Glutamatergic neuron (in vitro differentiated cells): ENCODE measurements around the gene CHD9NB. TPM values are rescaled to one million over a fixed set of nuclear protein-coding genes. Genes with fewer than 3 reads are reported as not detected.

Experiments
- DNase-seq: peaks from one replicate; pipeline ENCODE4 v3.0.0; 2022
- H3K27ac Mint-ChIP-seq: one replicate; pipeline ENCODE4 v1.8.0; 2020; ENCODE audit warnings: mild to moderate bottlenecking, mixed read lengths, inconsistent platforms; ENCODE audit not compliant: unreplicated experiment
- H3K27me3 Mint-ChIP-seq: one replicate; pipeline ENCODE4 v1.8.0; 2020; ENCODE audit warnings: mild to moderate bottlenecking, moderate library complexity, mixed read lengths, inconsistent platforms; ENCODE audit not compliant: unreplicated experiment
- H3K36me3 Mint-ChIP-seq: one replicate; pipeline ENCODE4 v1.8.0; 2020; ENCODE audit warnings: mild to moderate bottlenecking, mixed read lengths, inconsistent platforms; ENCODE audit not compliant: unreplicated experiment
- H3K4me1 Mint-ChIP-seq: one replicate; pipeline ENCODE4 v1.8.0; 2020; ENCODE audit warnings: mild to moderate bottlenecking, low read depth, mixed read lengths, inconsistent platforms; ENCODE audit not compliant: unreplicated experiment
- H3K4me3 Mint-ChIP-seq: one replicate; pipeline ENCODE4 v1.8.0; 2020; ENCODE audit warnings: mild to moderate bottlenecking, mixed read lengths, inconsistent platforms; ENCODE audit not compliant: unreplicated experiment
- H3K9me3 Mint-ChIP-seq: one replicate; pipeline ENCODE4 v1.8.0; 2020; ENCODE audit warnings: mild to moderate bottlenecking, moderate library complexity, mixed read lengths, inconsistent platforms; ENCODE audit not compliant: unreplicated experiment
- CTCF ChIP-seq: fragments of 200-600 bp; sonication (generic); IDR thresholded peaks from one replicate; pipeline ENCODE4 v1.5.0; 2021; ENCODE audit not compliant: partially characterized antibody, unreplicated experiment
- total RNA-seq: library from RNA; stranded (reverse); fragmentation: NEBNext Ultra II Directional; extraction: Animal tissue kit (Norgen Biotek cat#: 25700); gene quantifications from one replicate; pipeline ENCODE4 v1.2.1, GENCODE V29; 2021; ENCODE audit not compliant: unreplicated experiment

Gene CHD9NB
- total RNA-seq, 1 donor from 2014 or later = 1.8 TPM

GRCh38 chr16:53089434-53090285 is 37.0 kb upstream of the CHD9NB start:
- DNase-seq = no peak
- Mint-ChIP-seq H3K27me3 (peaks cover 17% of the 10 kb centered on the region), H3K36me3 (no peaks in the 10 kb centered on the region), H3K4me1 (peaks cover 64% of the 10 kb centered on the region), H3K4me3 (peak overlapping the region; percentile 94), H3K27ac (peak overlapping the region; percentile 100), H3K9me3 (peaks cover 23% of the 10 kb centered on the region)
- no peak for TF ChIP-seq CTCF

DNA sequence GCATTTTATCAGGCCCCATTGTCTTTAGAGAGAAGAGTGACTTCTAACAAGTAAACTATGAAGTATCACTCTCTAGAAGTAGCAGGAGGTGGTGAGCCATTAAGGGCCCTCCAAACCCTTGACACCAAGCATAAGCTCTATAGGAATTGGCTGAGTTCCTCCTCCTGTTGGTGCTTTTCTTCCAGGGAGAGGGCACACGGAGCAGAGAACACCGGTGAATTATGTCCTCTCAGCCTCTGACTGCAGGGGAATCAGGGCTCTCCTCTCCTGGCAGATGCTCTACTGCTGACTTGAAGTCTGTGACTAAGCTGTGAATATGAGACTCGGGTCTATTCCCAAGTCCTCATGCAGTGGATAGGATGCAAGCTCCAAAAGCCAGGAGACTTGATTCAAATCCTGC is 34.4 kb upstream of the CHD9NB start:
- peaks cover 22% of the 10 kb centered on the region for H3K27me3 Mint-ChIP-seq
- H3K27ac Mint-ChIP-seq = peak overlapping the region; percentile 98
- H3K36me3 Mint-ChIP-seq = no peaks in the 10 kb centered on the region
- peak overlapping the region; percentile 21 for H3K4me3 Mint-ChIP-seq
- DNase-seq = no peak
- peaks cover 75% of the 10 kb centered on the region for H3K4me1 Mint-ChIP-seq
- no peak for TF ChIP-seq CTCF
- peaks cover 21% of the 10 kb centered on the region for H3K9me3 Mint-ChIP-seq

DNA sequence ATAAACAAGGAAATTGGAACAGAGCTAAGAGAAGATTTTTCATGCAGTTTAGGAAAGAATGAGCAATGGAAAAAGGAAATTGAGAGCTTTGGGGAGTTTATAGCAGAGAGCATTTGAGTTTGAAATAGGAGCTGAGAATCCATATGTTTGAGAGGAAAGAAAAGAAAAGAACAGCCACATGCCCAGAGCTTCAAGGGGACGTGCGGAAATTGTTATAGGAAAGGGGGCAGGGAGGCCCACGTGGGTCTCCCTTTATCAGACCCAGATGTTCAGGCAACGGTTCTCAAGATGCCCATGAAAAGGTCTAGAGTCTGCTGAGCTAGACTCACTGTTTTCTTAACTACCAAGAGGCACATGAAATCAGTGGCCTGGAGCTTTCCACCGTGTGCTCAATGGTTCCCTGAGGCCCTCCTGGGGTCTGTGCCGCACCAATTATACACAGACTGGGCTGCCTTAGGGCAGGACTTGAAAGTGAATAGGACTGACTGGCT is 33.3 kb upstream of the CHD9NB start:
- no peak for TF ChIP-seq CTCF
- Mint-ChIP-seq H3K9me3 (peaks cover 18% of the 10 kb centered on the region), H3K4me1 (peaks cover 67% of the 10 kb centered on the region), H3K27ac (peak overlapping the region; percentile 98), H3K27me3 (peaks cover 19% of the 10 kb centered on the region), H3K36me3 (no peaks in the 10 kb centered on the region), H3K4me3 (peak overlapping the region; percentile 76)
- peak; percentile 51 for DNase-seq

DNA sequence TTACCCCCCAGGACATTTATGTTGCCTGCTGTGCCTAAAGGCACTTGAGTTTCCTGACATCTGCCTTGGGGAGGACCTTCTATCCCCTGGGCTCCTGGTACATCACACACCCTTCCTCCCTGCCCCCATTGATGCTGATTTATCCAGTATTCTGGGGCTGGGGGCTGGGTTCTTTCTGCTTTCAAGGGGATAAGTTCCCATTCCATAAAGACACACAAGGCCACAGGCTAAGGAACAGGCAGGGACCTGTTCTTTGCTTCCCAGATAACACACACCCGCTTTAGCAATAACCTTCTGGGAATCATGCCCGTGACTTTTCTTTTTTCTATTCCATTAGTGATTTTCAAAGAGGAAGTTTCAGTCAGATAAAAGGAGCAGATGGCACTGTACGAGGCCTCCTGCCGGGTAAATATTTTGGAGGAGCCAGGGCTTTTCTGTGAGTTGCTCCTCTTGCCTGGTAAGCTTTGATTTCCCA is 32.7 kb upstream of the CHD9NB start:
- peak overlapping the region; percentile 76 for H3K4me3 Mint-ChIP-seq
- peak; percentile 45 for DNase-seq
- peaks cover 18% of the 10 kb centered on the region for H3K9me3 Mint-ChIP-seq
- H3K36me3 Mint-ChIP-seq = no peaks in the 10 kb centered on the region
- no peak for TF ChIP-seq CTCF
- H3K4me1 Mint-ChIP-seq = peaks cover 67% of the 10 kb centered on the region
- H3K27ac Mint-ChIP-seq = peak overlapping the region; percentile 98
- H3K27me3 Mint-ChIP-seq = peaks cover 21% of the 10 kb centered on the region
